AG08395 (cell line): ENCODE measurements around the gene CHRNA10.

Experiments
- DNase-seq: peaks from one replicate; pipeline ENCODE4 v3.0.0; 2012; ENCODE audit warnings: mixed read lengths, low spot score

The CHRNA10 gene

GRCh38 chr11:3671334-3672254, at the start of gene CHRNA10:
Gene CHRNA10, minus strand, starts transcription at chr11:3671384. Its CDS starts 72 bp downstream, at chr11:3671312.
- no peak for DNase-seq

- DNase-seq, result no peak
Observed at GRCh38 chr11:3712274-3712673, 41.1 kb upstream of the CHRNA10 start.

- DNase-seq, result no peak
Observed at GRCh38 chr11:3710485-3711259, 39.5 kb upstream of the CHRNA10 start.

GRCh38 chr11:3709977-3710376, 38.8 kb upstream of the CHRNA10 start:
- no peak for DNase-seq

GRCh38 chr11:3707176-3707575, 36.0 kb upstream of the CHRNA10 start:
- no peak for DNase-seq

- DNase-seq, result no peak
Observed at GRCh38 chr11:3703383-3703782, 32.2 kb upstream of the CHRNA10 start.

GRCh38 chr11:3700910-3701309, 29.7 kb upstream of the CHRNA10 start:
- no peak for DNase-seq

- no peak for DNase-seq
Observed at GRCh38 chr11:3700410-3700809, 29.2 kb upstream of the CHRNA10 start.

GRCh38 chr11:3686751-3687150, 15.6 kb upstream of the CHRNA10 start:
- no peak for DNase-seq

GRCh38 chr11:3685923-3686322, 14.7 kb upstream of the CHRNA10 start:
- no peak for DNase-seq

GRCh38 chr11:3684819-3685172, 13.6 kb upstream of the CHRNA10 start:
- no peak for DNase-seq

- no peak for DNase-seq
Observed at GRCh38 chr11:3684129-3684818, 13.1 kb upstream of the CHRNA10 start.

- DNase-seq, result no peak
Observed at GRCh38 chr11:3683039-3683438, 11.9 kb upstream of the CHRNA10 start.

- no peak for DNase-seq
Observed at GRCh38 chr11:3679077-3679476, 7.9 kb upstream of the CHRNA10 start.

GRCh38 chr11:3675971-3676370, 4.8 kb upstream of the CHRNA10 start:
- no peak for DNase-seq

GRCh38 chr11:3674189-3674588, 3.0 kb upstream of the CHRNA10 start:
- DNase-seq, result no peak

GRCh38 chr11:3669742-3670183, 1.4 kb downstream of the CHRNA10 start:
- no peak for DNase-seq

GRCh38 chr11:3669128-3669527, 2.1 kb downstream of the CHRNA10 start:
- DNase-seq, result no peak

GRCh38 chr11:3667149-3668035, 3.8 kb downstream of the CHRNA10 start:
- DNase-seq, result no peak

- DNase-seq, result no peak
Observed at GRCh38 chr11:3666023-3666530, 5.1 kb downstream of the CHRNA10 start.

GRCh38 chr11:3665336-3666022, 5.7 kb downstream of the CHRNA10 start:
- no peak for DNase-seq
